ENCODE measurements around the gene PADI2. TPM values are rescaled to one million over a fixed set of nuclear protein-coding genes. Genes with fewer than 3 reads are reported as not detected.
A peak's percentile ranks its signal among the peaks of the same experiment; 100 is the strongest.

PADI2 gene
- total RNA-seq, 2 experiments from 2014 or later, result 0.08 TPM; not detected in 1

DNA sequence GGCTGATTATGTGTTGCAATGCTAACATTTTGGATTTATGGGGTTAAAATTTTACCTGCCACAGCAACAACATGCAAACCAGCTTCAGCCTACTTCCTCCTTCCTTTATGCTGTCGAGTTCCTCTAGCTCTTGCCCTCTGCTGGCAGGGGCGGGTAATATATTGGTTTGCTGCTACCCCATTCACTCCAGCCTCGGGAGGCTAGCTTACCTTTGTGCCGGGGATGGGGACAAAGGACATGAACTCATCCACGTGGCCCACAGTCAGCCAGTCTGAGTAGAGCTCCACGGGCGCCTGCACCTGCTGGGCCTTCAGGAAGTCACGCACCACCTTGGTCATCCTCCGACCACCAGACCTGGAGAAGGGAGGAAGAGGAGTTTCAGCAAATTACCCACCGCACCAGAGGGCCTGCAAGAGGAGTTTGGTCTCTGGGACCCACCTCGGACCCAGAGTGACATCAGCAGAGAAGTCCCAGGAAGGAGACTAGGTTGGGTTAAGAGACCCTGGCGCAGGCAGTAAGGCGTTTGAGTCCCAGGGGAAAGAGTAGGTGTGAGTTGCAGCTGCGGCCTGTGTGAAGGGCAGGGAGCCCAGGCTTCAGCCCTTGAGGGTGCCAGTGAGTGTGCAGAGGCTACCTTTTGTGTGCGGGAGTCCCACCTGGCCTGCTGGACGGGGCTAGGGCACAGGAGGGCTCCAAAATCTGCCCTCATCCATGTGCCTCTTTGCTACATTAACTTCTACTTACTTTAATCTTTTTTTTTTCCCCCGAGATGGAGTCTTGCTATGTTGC is 43.6 kb downstream of the PADI2 start:
- TF ChIP-seq, protein P1, sequence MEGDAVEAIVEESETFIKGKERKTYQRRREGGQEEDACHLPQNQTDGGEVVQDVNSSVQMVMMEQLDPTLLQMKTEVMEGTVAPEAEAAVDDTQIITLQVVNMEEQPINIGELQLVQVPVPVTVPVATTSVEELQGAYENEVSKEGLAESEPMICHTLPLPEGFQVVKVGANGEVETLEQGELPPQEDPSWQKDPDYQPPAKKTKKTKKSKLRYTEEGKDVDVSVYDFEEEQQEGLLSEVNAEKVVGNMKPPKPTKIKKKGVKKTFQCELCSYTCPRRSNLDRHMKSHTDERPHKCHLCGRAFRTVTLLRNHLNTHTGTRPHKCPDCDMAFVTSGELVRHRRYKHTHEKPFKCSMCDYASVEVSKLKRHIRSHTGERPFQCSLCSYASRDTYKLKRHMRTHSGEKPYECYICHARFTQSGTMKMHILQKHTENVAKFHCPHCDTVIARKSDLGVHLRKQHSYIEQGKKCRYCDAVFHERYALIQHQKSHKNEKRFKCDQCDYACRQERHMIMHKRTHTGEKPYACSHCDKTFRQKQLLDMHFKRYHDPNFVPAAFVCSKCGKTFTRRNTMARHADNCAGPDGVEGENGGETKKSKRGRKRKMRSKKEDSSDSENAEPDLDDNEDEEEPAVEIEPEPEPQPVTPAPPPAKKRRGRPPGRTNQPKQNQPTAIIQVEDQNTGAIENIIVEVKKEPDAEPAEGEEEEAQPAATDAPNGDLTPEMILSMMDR (conservative IDR thresholded peaks at IDR 0.05; ENCODE audit: low read length), result peak; percentile 67
- no peak for TF ChIP-seq EZH2phosphoT487 (IDR thresholded peaks at IDR 0.05; ENCODE audit: borderline replicate concordance, low read depth, low read length)
- intact Hi-C loops (cut with micrococcal nuclease; ENCODE audit: unreplicated experiment), result no loop called here
- CTCF ChIA-PET (ENCODE audit: unreplicated experiment), result interaction anchor here (0.8 kb wide), 1 partner anchor 9 kb away, joined by 4 read pairs; no protein-coding TSS in a partner anchor
- H3K4me3 ChIP-seq (ENCODE audit: low read depth, low read length, poor library complexity, severe bottlenecking), result no peak overlapping the region
- no TSS peak for BruUV-seq (replicated peaks)
- POLR2A ChIA-PET, result no interaction called here
- H4K20me1 ChIP-seq (ENCODE audit: insufficient read depth, low read length), result no peaks in the 10 kb centered on the region
- H3K36me3 ChIP-seq (ENCODE audit: insufficient read depth, low read length), result no peaks in the 10 kb centered on the region
- no peak overlapping the region for H3K27ac ChIP-seq (ENCODE audit: low read depth, low read length, poor library complexity, severe bottlenecking)
- peak; percentile 35 for DNase-seq (ENCODE audit: low spot score)
- no peaks in the 10 kb centered on the region for H3K79me2 ChIP-seq (ENCODE audit: insufficient read depth, low read depth, low read length)
- no peaks in the 10 kb centered on the region for H3K9me3 ChIP-seq (ENCODE audit: low read length)
- no peaks in the 10 kb centered on the region for H3K9me2 ChIP-seq (ENCODE audit: insufficient read depth, low read length)
- H3K4me1 ChIP-seq (ENCODE audit: insufficient read depth, low read length, poor library complexity, severe bottlenecking), result no peaks in the 10 kb centered on the region
- no peak overlapping the region; the same call in 1 of the 2 replicates for H2AFZ ChIP-seq (ENCODE audit: low read length)
- no peak overlapping the region for H3K4me2 ChIP-seq (ENCODE audit: low read length)

DNA sequence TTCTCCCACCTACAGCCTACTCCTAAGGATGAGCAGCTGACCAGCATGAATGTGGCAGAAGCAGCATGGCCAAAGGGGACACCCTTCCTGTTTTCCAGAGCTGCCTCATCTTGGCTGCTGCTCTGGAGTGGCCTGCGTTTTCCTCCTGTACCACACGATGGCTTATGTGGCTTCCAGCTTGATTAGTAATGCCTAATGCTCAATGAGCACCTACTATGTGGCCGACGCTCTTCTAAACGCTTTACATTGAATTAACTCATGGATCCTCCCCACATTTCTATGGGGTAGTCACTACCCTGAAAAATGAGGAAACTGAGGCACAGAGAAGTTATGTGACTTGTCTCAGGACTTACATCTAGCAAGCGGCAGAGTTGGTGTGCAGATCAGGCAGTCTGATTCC is 47.5 kb downstream of the PADI2 start:
- CTCF ChIA-PET (ENCODE audit: unreplicated experiment), result no interaction called here

More for the DNA sequence above, 47.5 kb downstream of the PADI2 start:
- H3K9me3 ChIP-seq (ENCODE audit: low read length), result no peaks in the 10 kb centered on the region
- H3K4me1 ChIP-seq (ENCODE audit: insufficient read depth, low read length, poor library complexity, severe bottlenecking), result no peaks in the 10 kb centered on the region
- no peaks in the 10 kb centered on the region for H3K36me3 ChIP-seq (ENCODE audit: insufficient read depth, low read length)
- no peak for TF ChIP-seq EZH2phosphoT487 (IDR thresholded peaks at IDR 0.05; ENCODE audit: borderline replicate concordance, low read depth, low read length)
- TF ChIP-seq, protein P1 (conservative IDR thresholded peaks at IDR 0.05; ENCODE audit: low read length), result no peak
- no peaks in the 10 kb centered on the region for H3K9me2 ChIP-seq (ENCODE audit: insufficient read depth, low read length)
- H3K4me3 ChIP-seq (ENCODE audit: low read depth, low read length, poor library complexity, severe bottlenecking), result no peak overlapping the region
- H2AFZ ChIP-seq (ENCODE audit: low read length), result no peak overlapping the region
- no TSS peak for BruUV-seq (replicated peaks)
- intact Hi-C loops (cut with micrococcal nuclease; ENCODE audit: unreplicated experiment), result no loop called here
- POLR2A ChIA-PET, result no interaction called here
- no peaks in the 10 kb centered on the region for H4K20me1 ChIP-seq (ENCODE audit: insufficient read depth, low read length)
- no peak overlapping the region for H3K27ac ChIP-seq (ENCODE audit: low read depth, low read length, poor library complexity, severe bottlenecking)
- no peak overlapping the region for H3K4me2 ChIP-seq (ENCODE audit: low read length)
- no peaks in the 10 kb centered on the region for H3K79me2 ChIP-seq (ENCODE audit: insufficient read depth, low read depth, low read length)
- no peak for DNase-seq (ENCODE audit: low spot score)

Data from OCI-LY7 (cell line).